Psoas muscle (tissue), 8 donors: ENCODE results near the gene RRP1. TPM values are rescaled to one million over a fixed set of nuclear protein-coding genes. Genes with fewer than 3 reads are reported as not detected.

Experiments used
- ATAC-seq, 4 donors: fragments of 200-7000 bp; cut with Tn5 transposase; one replicate each; pipeline ENCODE4 v1.9.1; 2020; ENCODE audit warnings: moderate library complexity in 3 of 4, mild to moderate bottlenecking in 2 of 4
- DNase-seq, 2 donors: peaks; one replicate each; pipeline ENCODE4 v3.0.0-alpha.2; 2020
- H3K27ac ChIP-seq: fragments of 200-600 bp; one replicate; pipeline ENCODE4 v1.8.0; 2022
- H3K27me3 ChIP-seq, 3 donors: fragments of 200-600 bp in 1 of 3; one replicate each; pipeline versions ENCODE4 v1.6.1 to v1.8.0; 2013 to 2022; ENCODE audit warnings: low read length in 2 of 3, mild to moderate bottlenecking in 2 of 3, moderate library complexity in 1 of 3; ENCODE audit not compliant: insufficient read depth in 3 of 3
- H3K36me3 ChIP-seq, 2 donors: fragments of 200-600 bp in 1 of 2; one replicate each; pipeline versions ENCODE4 v1.6.1 to v1.8.0; 2013 to 2022; ENCODE audit warnings: low read depth in 1 of 2, mild to moderate bottlenecking in 1 of 2, moderate library complexity in 1 of 2; ENCODE audit not compliant: insufficient read depth in 1 of 2
- H3K4me1 ChIP-seq: fragments of 200-600 bp; one replicate; pipeline ENCODE4 v1.8.0; 2022
- H3K4me3 ChIP-seq: fragments of 200-600 bp; one replicate; pipeline ENCODE4 v1.8.0; 2022; ENCODE audit warnings: mild to moderate bottlenecking
- H3K9me3 ChIP-seq: fragments of 200-600 bp; one replicate; pipeline ENCODE4 v1.8.0; 2022
- WGBS, 3 donors: extraction: QIAGEN DNeasy Blood & Tissue Kit; methylation state at CpG; one replicate each; pipeline versions ENCODE4 v1.1.6 to v1.1.7; 2013; 5-methylcytosine and 5-hydroxymethylcytosine counted together
- intact Hi-C, 2 donors: fragments of 100-400 bp; cut with DNase I; formaldehyde crosslinking; loops; one replicate each; pipeline versions ENCODE4 v1.11.0 to v1.14.2; 2022
- polyA plus RNA-seq, 3 donors: library from polyadenylated mRNA; stranded (reverse); fragments of 200-250 nt; gene quantifications; one replicate each; pipeline ENCODE4 v1.2.3, GENCODE V29; 2013
- total RNA-seq, 4 donors: library from RNA; stranded (reverse); fragmentation: NEBNext Ultra II Directional in 2 of 4; extraction: Animal tissue kit (Norgen Biotek cat#: 25700) in 2 of 4; gene quantifications; one replicate each; pipeline versions ENCODE4 v1.2.1 to v1.2.4, GENCODE V29; 2021 to 2023
- TF ChIP-seq, protein P1 (sequence below): fragments of 200-600 bp; IDR thresholded peaks from one replicate; pipeline ENCODE4 v1.8.0; 2022; ENCODE audit warnings: antibody characterized with exemption
- donor health status: healthy with polysubstance abuse.
- donor health status: DM: no; HTN: no; CAD: no; lungs with moderate emphysema.
- donor health status: Bipolar disorder and iron deficiency.
- donor health status: healthy.
- donor health status: DM: yes; HTN: yes; CAD: no.
- donor health status: DM: no; HTN: no; CAD: no.
- donor health status: DM: no; HTN: no; CAD: no.
- donor health status: DM: yes; HTN: yes; CAD: no.

Gene RRP1
- total and polyA plus RNA-seq, 7 donors: 9.5 to 29.7 (median 18.9) TPM

DNA sequence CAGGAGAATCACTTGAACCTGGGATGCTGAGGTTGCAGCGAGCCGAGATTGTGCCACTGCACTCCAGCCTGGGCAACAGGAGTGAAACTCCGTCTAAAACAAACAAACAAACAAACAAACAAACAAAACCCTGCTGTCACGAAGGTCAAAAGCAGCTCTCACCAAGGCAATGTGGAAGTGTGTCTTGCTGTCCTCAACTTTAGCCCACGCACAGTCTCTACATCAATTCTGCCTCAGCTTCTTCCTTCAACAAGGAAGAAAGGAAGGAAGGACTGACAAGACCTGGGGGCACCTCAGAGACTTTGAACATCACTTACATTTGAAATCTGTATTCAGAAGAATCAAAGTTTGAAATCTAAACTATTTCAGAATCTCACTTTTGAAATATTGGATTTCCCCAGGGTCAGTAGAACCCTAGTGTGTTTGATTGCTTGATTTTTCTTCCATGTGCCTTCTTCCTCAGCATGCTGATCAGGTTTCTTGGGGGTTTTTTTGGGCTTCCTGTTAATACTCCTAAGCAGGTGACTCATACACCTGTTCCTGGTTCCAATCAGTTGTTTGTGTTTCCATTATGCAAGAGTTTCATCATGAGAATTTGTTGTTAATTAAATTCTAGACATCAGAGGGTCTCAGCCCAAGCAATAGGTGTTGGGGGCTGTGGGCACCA lies 6.8 kb upstream of the RRP1 start:
- intact Hi-C loops: no loop called here
- Histone ChIP-seq H3K4me1 (no peaks in the 10 kb centered on the region), H3K4me3 (no peak overlapping the region), H3K27ac (no peak overlapping the region), H3K36me3 (no peaks in the 10 kb centered on the region), H3K9me3 (no peaks in the 10 kb centered on the region), H3K27me3 (no peaks in the 10 kb centered on the region)
- no peak for ATAC-seq
- WGBS, 3 donors: 73 to 78% (median 74%) methylated on average over 5 of the region's 5 CpGs
- DNase-seq: no peak
- TF ChIP-seq, protein P1, sequence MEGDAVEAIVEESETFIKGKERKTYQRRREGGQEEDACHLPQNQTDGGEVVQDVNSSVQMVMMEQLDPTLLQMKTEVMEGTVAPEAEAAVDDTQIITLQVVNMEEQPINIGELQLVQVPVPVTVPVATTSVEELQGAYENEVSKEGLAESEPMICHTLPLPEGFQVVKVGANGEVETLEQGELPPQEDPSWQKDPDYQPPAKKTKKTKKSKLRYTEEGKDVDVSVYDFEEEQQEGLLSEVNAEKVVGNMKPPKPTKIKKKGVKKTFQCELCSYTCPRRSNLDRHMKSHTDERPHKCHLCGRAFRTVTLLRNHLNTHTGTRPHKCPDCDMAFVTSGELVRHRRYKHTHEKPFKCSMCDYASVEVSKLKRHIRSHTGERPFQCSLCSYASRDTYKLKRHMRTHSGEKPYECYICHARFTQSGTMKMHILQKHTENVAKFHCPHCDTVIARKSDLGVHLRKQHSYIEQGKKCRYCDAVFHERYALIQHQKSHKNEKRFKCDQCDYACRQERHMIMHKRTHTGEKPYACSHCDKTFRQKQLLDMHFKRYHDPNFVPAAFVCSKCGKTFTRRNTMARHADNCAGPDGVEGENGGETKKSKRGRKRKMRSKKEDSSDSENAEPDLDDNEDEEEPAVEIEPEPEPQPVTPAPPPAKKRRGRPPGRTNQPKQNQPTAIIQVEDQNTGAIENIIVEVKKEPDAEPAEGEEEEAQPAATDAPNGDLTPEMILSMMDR: no peak

DNA sequence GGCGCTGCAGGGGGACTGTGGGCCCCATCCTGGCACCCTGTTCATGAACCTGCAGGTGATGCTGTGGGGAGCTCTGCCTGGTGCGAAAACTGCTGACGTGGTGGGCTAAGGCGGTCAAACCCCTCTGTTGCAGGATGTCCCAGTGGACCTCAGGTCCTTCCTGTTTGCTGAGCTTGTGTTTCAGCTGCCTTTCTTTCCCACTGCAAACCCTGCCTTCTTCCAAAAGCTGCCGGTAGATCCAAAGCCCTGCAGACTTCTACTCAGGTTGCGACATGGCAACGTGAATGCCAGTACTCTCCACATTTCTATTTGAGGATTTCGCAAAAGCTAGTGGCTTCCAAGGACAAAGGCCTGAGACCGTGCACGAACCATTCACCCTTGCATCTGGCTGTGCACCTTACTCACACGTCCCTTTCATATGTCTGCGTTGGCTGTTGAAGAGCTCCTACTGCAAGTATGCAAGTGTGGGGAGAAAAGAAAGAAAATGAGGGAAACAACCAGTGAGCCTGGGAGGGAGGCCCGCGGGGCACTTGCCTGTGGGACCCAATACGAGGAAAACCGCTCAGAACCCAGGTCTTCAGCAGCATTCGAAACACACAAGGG lies 6.2 kb upstream of the RRP1 start:
- H3K9me3 ChIP-seq: no peaks in the 10 kb centered on the region
- no peak for ATAC-seq
- H3K27me3 ChIP-seq: no peaks in the 10 kb centered on the region
- H3K27ac ChIP-seq: no peak overlapping the region
- intact Hi-C loops: no loop called here
- TF ChIP-seq, protein P1: no peak
- H3K36me3 ChIP-seq: no peaks in the 10 kb centered on the region
- no peak overlapping the region for H3K4me3 ChIP-seq
- H3K4me1 ChIP-seq: no peaks in the 10 kb centered on the region
- no peak for DNase-seq
- 70 to 78% (median 76%) methylated on average over 17 of the region's 17 CpGs for WGBS, 3 donors

DNA sequence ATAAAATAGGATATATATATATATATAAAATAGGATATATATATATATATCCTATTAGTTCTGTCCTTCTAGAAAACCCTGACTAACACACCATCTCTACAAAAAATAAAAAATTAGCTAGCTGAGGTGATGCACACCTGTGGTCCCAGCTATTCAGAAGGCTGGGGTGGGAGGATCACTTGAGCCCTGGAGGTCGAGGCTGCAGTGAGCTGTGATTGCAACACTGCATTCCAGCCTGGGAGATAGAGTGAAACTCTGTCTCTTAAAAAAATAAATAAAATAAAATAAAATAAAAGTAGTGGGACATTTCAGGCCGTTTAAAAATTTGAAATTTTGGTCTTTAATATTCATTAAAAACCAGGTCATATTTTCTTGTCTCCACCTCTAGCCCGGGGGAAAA lies 4.2 kb upstream of the RRP1 start:
- intact Hi-C loops: no loop called here
- DNase-seq: no peak
- Histone ChIP-seq H3K9me3 (no peaks in the 10 kb centered on the region), H3K27ac (no peak overlapping the region), H3K4me3 (no peak overlapping the region), H3K27me3 (no peaks in the 10 kb centered on the region), H3K36me3 (no peaks in the 10 kb centered on the region), H3K4me1 (peaks cover under 1% of the 10 kb centered on the region)
- TF ChIP-seq, protein P1: no peak
- WGBS, 3 donors: 45 to 51% (median 49%) methylated on average over 3 of the region's 3 CpGs
- no peak for ATAC-seq

DNA sequence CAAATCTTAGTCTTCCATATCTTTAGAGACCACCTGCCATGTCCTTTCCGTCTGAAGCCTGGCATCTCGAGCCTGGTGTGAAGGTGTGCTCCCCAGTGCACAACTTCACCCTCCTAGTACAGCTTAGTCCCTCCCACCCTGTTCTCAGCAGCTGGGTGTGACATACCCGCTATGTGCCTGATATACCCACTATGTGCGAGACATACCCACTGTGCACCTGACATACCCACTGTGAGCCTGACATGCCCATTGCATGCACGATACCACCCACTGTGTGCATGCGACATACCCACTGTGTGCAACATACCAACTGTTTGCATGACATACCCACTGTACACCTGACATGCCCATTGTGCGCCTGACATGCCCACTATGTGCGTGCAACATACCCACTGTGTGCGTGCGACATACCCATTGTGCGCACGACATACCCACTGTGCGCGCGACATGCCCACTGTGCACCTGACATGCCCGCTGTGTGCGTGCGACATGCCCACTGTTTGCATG lies 3.0 kb upstream of the RRP1 start:
- no peaks in the 10 kb centered on the region for H3K9me3 ChIP-seq
- no peak for ATAC-seq
- no peak overlapping the region for H3K27ac ChIP-seq
- H3K4me1 ChIP-seq: peaks cover 11% of the 10 kb centered on the region
- H3K4me3 ChIP-seq: no peak overlapping the region
- no peaks in the 10 kb centered on the region for H3K27me3 ChIP-seq
- TF ChIP-seq, protein P1: no peak
- WGBS, 3 donors: 85 to 90% (median 85%) methylated on average over 18 of the region's 18 CpGs
- DNase-seq: no peak
- peaks cover 0 to 8% of the 10 kb centered on the region in 2 donors for H3K36me3 ChIP-seq
- intact Hi-C loops: no loop called here
